ENCODE measurements around the gene DLG1. TPM values are rescaled to one million over a fixed set of nuclear protein-coding genes. Genes with fewer than 3 reads are reported as not detected.
"Not testable (repeated sequence)": the region's sequence is repeated elsewhere in the genome, so short reads cannot be mapped to it uniquely, and the experiment has no call there.

Gene DLG1
- total and polyA plus RNA-seq, 8 donors, result 17.9 to 173 (median 92.9) TPM

- intact Hi-C loops (cut with DNase I; ENCODE audit: low total_unique reads), result no loop called here
- no peak for DNase-seq
- Histone ChIP-seq H3K27ac (no peak overlapping the region), H3K4me3 (no peak overlapping the region), H3K4me1 (no peaks in the 10 kb centered on the region), H3K9me3 (no peaks in the 10 kb centered on the region), H3K36me3 (peaks cover 0 to 37% (median 27%) of the 10 kb centered on the region in 4 donors), H3K27me3 (no peaks in the 10 kb centered on the region)
- TF ChIP-seq POLR2AphosphoS5 (IDR thresholded peaks at IDR 0.05), result no peak
- no peak for TF ChIP-seq POLR2A (IDR thresholded peaks at IDR 0.05)
- no peak for TF ChIP-seq EP300 (IDR thresholded peaks at IDR 0.05)
- TF ChIP-seq CTCF (IDR thresholded peaks at IDR 0.05), result no peak
- 90 to 96% (median 93%) methylated on average over 4 of the region's 4 CpGs for WGBS, 5 donors
Measured at GRCh38 chr3:197076415-197076814, 222.0 kb downstream of the DLG1 start.

DNA sequence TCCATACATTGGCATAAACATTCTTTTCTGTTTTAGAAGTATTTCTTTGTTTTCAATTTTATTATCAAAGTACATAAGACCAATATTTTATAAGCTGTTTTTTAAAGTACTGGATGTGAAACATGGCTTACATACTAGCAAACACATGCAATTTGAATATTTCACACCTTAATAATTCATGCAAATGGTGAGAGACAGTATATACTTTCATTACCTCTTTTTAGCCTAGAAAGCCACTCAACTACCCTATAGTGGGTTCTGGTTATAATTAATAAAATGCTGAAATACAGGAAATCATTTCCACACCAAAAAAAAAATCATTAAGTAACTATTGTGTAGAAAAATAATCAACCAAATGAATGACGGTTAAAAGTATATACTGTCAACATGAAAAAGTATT is 230.3 kb downstream of the DLG1 start:
- H3K4me3 ChIP-seq, result no peak overlapping the region
- no peak for DNase-seq
- TF ChIP-seq CTCF (IDR thresholded peaks at IDR 0.05), result no peak
- TF ChIP-seq POLR2A (IDR thresholded peaks at IDR 0.05), result no peak
- TF ChIP-seq EP300 (IDR thresholded peaks at IDR 0.05), result no peak
- TF ChIP-seq POLR2AphosphoS5 (IDR thresholded peaks at IDR 0.05), result no peak
- no peaks in the 10 kb centered on the region for H3K27me3 ChIP-seq
- H3K27ac ChIP-seq, result no peak overlapping the region
- intact Hi-C loops (cut with DNase I; ENCODE audit: low total_unique reads), result no loop called here
- 82 to 97% (median 94%) methylated on average over 1 of the region's 1 CpG for WGBS, 5 donors
- H3K9me3 ChIP-seq, result no peaks in the 10 kb centered on the region
- H3K36me3 ChIP-seq, result peaks cover 0 to 37% (median 33%) of the 10 kb centered on the region in 4 donors
- H3K4me1 ChIP-seq, result no peaks in the 10 kb centered on the region

GRCh38 chr3:197064771-197065170 is 233.6 kb downstream of the DLG1 start:
- H3K36me3 ChIP-seq, result peaks cover 5 to 66% (median 59%) of the 10 kb centered on the region in 4 donors
- 48 to 73% (median 63%) methylated on average over 1 of the region's 1 CpG for WGBS, 5 donors
- peak in 1 of 2 donors; percentile 11 for DNase-seq

GRCh38 chr3:197062446-197062845 is 236.0 kb downstream of the DLG1 start:
- Histone ChIP-seq H3K27ac (no peak overlapping the region), H3K4me3 (no peak overlapping the region), H3K4me1 (no peaks in the 10 kb centered on the region), H3K36me3 (peaks cover 19 to 87% (median 81%) of the 10 kb centered on the region in 4 donors), H3K9me3 (no peaks in the 10 kb centered on the region), H3K27me3 (no peaks in the 10 kb centered on the region)
- WGBS, 5 donors, result 84 to 86% (median 85%) methylated on average over 4 of the region's 4 CpGs
- no peak for DNase-seq
- intact Hi-C loops (cut with DNase I; ENCODE audit: low total_unique reads), result no loop called here
- no peak for TF ChIP-seq CTCF (IDR thresholded peaks at IDR 0.05)
- no peak for TF ChIP-seq POLR2A (IDR thresholded peaks at IDR 0.05)
- no peak for TF ChIP-seq POLR2AphosphoS5 (IDR thresholded peaks at IDR 0.05)
- TF ChIP-seq EP300 (IDR thresholded peaks at IDR 0.05), result no peak

More at GRCh38 chr3:197064771-197065170, 233.6 kb downstream of the DLG1 start:
- Histone ChIP-seq H3K27me3 (no peaks in the 10 kb centered on the region), H3K4me1 (no peaks in the 10 kb centered on the region), H3K9me3 (no peaks in the 10 kb centered on the region), H3K27ac (no peak overlapping the region), H3K4me3 (no peak overlapping the region)
- TF ChIP-seq POLR2AphosphoS5 (IDR thresholded peaks at IDR 0.05), result no peak
- TF ChIP-seq POLR2A (IDR thresholded peaks at IDR 0.05), result no peak
- TF ChIP-seq EP300 (IDR thresholded peaks at IDR 0.05), result no peak
- TF ChIP-seq CTCF (IDR thresholded peaks at IDR 0.05), result no peak
- intact Hi-C loops (cut with DNase I; ENCODE audit: low total_unique reads), result no loop called here

DNA sequence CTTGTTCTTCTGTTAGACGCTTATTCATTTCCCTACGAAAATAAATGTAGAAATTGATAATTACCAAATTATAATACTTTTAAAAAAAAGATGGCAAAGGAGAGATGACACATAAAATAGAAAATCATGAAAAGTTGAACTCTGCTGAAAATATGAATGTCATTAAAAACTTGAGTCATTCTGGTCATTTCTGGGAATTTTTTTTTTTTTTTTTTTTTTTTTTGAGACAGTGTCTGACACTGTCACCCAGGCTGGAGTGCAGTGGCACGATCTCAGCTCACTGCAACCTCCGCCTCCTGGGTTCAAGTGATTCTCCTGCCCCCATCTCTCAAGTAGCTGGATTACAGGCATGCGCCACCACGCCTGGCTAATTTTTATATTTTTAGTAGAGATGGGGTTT is 246.8 kb downstream of the DLG1 start:
- H3K4me3 ChIP-seq; intact Hi-C loops (cut with DNase I; ENCODE audit: low total_unique reads); DNase-seq; H3K27ac ChIP-seq; H3K27me3 ChIP-seq; H3K9me3 ChIP-seq; H3K4me1 ChIP-seq: not testable (repeated sequence)
- H3K36me3 ChIP-seq, result peaks cover 18 to 97% (median 87%) of the 10 kb centered on the region in 4 donors
- 91 to 95% (median 92%) methylated on average over 6 of the region's 6 CpGs for whole genome bisulfite sequencing, 5 donors

Data from stomach (tissue), 9 donors.